HG03460 (cell line): ENCODE data around the gene CTTN.

Experiments used
- ATAC-seq: cut with Tn5 transposase; IDR thresholded peaks from one replicate; pipeline ENCODE4 v1.9.1; 2021; ENCODE audit not compliant: unreplicated experiment

The CTTN gene

DNA sequence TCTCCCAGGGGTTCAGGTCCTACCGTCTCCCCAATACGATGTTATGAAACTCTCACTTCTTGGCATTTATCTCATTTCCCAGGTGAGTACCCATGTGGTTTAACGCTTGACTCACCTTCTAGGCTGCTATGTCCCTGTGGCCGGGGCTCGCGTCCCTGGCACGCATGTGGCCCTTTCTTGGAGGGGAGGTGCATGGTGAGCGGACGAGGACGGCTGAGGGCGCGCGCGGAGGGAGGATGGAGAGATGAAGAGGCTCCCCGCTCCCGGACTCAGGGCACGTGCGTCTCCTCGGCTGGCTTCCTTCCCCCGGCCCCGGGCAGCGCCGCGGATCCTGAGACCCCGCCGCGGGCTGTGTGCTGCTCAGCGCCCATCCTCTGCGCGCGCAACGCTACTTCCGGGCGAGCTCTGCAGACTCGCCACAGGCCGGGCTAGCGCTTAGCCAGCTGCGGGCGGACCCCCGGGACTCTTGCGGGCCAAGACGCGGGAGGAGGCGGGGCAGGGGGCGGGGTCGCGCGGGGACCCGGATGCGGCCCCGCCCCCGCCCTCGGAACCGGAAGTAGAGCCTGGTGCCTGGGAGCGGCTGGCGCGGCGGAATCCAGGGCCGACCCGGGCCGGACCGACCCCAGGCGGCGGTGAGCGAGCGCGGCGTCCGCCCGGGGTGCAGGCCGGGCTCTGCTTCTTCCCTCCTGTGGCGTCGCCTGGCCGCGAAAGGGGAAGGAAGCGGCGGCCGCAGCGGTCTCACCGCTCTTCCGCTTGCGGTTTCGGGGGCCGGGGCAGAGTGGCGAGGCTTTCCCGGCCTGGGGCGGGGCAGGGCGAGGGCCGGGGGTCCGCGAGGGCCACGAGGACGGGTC, at the start of gene CTTN:
CTTN (plus strand) TSS at position 547 of the 851 bp plus-strand sequence. CDS start 8,769 bp downstream, outside the sequence.
- peak; percentile 46 for ATAC-seq

DNA sequence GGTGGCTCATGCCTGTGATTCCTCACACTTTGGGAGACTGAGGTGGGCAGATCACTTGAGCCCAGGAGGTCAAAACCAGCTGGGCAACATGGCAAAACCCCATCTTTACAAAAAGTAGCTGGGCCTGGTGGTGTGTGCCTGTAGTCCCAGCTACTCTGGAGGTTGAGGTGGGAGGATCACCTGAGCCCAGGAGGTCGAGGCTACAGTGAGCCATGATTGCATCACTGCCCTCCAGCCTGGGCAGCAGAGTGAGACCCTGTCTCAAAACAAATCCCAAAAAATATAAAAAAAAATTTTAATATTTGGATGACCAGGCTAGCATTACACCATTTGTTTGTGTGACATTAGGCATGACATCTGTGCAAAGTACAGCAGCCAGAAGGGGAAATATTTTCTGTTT, 49.7 kb upstream of the CTTN start:
- ATAC-seq: no peak

DNA sequence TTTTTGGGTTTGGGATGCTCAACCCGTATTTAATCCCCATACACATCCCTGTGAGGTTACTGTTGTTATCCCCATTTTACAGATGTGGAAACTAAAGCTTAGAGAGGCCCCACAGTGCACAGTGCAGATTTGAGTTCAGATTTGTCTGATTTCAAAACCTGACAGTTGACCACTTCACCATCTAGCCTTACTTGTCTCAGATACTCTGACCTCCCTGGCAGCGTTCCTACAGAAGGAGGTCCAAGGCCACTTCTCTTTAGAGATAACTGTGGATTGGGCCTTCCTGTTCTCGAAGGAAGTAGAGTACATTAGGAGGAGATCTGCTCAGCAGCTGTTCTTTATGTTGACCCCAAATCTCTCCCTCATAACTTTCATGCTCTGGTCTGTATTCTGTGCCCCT, 46.7 kb upstream of the CTTN start:
- no peak for ATAC-seq

DNA sequence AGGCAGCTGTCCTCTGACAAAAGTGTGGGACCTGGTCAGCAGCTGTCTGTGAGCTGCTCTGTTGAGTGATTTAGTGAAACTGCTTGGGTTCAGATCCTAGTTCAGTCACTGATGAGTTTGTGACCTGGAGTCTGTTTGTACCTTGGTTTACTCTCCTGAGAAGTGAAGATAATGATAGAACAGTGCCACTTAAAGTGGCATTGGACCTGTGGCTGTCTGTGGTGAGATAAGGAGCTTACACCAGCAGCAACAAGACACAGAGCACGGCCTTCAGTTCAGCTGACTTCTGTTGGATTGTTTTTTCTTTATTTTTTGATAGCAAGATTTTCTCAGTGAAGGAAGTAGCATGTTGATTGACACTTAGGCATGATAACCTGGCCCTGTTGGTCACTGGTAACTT, 46.2 kb upstream of the CTTN start:
- ATAC-seq: no peak

DNA sequence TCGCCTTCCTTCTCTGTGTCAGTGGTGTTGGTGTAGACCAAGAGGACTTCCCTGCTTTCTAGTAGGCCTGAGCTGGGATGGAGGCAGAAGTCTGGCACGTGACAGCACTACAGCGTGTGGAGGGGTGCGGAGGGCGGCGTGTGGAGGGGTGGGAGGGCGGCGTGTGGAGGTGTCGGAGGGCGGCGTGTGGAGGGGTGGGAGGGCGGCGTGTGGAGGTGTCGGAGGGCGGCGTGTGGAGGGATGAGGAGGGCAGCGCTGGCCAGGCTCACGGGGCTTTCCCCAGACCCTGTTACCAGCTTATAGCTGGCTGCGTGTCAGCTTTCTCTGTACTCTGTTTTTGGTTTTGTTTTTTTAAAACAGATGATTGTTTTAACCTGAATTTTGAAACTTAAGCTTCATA, 45.7 kb upstream of the CTTN start:
- ATAC-seq: no peak

DNA sequence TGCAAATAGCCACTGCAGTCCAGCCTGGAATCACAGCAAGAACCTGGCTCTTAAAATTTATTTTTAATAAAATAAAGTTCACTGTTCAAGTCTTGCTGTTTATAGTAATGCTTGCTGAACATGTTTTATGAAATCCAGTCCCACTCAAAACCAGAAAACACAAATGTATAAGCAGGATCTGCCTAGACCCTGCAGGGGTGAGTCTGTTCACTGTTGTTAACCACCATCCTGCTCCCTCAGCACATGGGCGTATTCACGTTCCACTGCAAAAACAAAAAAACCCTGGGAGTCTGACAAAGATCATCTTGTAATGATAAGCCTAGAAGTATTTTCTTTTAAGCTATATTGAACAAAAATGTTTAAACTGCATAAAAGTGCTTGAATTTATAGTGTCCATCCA, 45.0 kb upstream of the CTTN start:
- ATAC-seq: no peak

DNA sequence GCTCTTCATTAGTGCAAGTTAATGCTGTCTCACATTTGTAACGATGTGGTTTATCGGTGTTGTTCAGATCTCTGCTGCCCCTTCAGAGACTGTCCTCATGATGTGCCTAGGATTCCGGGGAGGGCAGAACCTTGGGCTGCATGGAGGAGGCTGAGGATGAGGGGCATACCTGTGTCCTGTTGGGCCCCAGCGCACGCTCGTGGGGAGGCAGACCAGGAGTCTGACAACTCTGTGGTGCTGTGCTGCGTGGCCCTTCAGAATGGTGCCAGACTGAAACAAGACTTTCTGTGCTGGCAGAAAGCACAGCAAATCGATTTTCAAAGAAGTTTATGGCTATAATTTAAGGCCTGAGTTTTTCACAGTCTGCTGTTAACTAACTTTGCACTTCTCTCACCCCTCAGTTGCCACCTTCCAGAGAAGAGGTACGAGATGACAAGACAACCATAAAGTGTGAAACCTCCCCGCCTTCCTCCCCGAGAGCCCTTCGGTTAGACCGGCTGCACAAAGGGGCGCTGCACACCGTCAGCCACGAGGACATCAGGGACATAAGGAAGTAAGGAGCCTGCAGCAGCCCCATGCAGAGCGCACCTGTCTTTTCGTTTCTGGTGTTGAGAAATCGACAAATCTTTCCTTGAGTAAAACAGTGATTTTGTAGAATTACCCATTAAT, 44.3 kb upstream of the CTTN start:
- no peak for ATAC-seq

DNA sequence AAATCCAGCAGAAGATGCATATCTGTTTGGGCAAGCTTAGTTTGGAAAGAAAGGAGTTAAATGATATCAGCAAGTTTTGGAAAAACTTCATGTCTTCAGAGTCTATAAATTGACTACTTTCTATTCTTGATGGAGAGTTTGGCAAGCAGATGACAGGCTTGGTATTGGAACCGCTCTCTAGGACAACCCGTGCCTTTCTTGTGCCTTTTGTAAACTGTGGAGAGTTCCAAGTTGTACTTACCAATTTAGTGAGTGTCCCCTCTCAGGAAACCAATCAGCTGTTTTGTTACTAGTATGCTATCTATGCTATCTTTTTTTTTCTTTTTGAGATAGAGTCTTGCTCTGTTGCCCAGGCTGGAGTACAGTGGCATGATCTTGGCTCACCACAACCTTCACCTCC, 43.7 kb upstream of the CTTN start:
- ATAC-seq: no peak

DNA sequence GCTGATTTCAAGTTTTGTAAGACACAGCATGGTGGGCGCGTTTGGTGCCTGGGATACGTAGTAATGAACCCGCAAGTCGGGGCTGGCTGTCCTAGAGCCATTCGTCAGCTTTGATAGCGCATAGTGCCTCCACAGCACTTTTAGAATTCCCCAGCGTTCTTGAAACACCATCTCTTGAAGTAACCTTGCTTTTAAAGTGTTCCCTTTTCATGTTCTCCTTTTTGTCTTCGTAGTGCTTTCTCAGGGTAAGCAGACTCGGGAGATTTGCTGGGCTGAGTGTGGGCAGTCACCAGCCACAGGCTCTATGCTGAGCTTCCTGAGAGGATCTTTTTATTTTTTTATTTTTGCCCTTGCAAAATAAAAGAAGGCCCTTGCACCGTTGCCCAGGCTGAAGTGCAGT, 39.6 kb upstream of the CTTN start:
- ATAC-seq: no peak

DNA sequence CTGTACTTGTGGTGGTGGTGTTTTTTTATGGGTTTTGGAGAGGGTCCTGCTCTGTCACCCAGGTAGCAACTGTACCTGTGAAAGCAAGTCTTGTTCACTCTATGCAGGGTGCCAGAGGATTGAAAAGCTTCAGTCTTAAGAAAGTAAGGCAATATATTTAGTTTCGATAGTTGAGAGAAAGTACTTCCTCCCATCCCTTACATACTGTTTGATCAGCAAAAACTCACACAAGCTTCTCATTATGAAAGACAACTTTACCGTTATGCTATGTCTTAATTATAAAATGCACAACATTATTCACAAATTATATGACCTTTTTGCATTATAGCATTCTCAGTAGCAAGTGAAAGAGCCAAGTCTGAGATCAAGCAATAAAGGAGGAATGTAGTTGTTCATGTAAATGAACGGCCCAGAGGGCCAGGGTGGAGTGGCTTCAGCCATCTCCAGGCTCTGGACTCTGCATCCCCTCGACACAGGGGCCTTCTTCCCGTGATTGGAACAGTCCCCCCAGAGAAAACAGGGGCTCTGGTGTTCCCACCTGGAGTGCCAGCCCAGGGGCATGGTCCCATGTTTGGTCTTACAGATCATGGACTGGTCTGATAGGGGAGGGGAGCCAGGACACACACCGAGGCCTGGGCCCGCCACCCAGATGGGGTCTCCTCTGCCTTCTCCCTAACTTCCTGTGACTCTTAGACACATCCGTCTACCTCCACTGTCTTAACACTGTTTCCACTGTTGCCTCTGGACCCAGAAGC, 38.7 kb upstream of the CTTN start:
- ATAC-seq: no peak

DNA sequence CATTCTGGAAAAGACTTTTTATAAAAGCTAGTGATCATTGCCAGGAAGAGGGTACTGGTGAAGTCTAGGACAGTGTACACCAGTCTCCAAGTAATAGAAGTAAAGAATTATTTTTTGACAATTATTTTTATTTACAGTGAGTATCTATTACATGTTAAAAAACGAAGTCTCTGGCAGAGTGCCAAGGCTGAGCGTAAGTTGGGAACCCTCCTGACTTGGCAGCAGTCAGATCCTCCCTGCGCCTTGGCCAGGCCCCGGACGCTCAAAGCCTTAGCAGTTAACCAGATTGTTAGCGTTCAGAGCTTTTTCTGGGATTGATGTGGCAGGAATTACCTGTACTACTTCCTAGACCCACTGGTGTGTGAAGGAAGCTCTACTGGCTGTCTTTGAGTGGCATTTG, 38.1 kb upstream of the CTTN start:
- no peak for ATAC-seq

DNA sequence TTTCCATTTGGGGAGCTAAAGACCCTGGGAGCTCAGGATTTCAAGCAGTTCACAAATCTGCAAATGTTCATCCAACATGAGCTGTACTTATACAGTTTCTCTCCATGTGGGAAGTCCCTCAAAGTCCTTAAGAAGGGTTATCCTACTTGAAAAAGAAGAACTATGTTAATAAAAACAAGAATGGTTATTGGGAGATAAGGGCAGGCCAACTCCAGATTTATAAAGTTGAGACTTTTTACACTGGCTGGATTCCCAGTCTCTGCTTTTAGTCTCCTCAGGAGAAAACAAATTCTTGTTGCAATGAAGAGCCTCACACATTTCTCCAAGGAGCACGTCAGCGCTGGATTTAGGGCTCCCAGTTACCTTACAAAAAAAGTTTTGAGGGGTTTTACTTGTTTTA, 34.2 kb upstream of the CTTN start:
- no peak for ATAC-seq

DNA sequence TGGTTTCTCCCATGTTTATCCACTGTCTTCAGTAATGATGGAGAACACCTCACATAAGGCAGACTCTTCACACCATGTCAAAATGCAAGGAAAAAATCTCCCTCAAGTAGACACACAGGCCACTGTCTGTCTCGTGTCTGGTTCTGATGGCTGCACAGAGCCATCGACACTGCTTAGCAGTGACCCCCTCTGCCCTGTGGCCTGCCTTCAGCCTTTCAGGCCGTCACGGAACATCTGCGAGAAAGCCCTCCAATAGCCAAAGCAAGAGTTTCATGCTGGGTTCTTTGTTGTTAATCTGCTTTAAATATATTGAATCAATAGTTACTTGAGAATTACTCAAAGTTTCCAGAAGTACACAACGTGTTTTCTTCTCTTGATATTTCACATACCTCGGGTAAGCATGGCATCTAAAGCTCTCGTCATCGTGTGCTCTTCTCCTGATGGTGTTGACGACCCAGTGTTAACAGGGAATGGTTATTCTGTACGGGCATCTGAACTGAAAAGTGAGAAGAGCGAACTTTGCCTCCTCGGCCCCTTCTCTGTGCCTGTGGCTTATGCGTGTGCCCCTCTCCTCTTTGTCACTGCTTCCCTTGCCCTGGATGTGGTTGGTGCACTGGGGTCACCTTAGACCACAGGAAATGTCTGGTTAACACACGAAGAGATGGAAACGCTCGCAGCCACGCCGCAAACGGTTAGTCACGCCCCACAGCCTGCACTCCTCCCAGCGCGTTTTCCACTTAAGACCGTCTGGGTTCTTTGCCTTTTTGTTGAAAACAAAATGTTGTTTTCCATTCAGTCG, 33.4 kb upstream of the CTTN start:
- ATAC-seq: no peak

DNA sequence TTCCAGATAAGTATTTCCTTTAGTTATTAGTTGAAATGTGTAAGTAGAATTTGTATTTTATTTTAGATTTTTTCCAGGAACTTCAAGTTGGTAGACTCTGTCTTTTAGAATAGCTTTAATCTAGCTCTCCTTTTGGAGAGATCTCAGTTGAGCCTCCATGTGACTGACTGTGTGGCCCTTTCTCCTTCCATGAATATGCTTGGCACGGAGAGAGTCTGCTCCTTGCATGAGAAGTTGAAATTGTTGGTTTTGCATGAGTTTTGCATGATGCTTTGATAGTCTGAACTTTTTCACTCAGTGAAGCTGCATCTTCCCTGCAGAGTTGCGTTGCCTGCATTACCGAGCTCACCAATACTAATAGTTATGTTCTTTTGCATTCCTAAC, 32.8 kb upstream of the CTTN start:
- no peak for ATAC-seq

DNA sequence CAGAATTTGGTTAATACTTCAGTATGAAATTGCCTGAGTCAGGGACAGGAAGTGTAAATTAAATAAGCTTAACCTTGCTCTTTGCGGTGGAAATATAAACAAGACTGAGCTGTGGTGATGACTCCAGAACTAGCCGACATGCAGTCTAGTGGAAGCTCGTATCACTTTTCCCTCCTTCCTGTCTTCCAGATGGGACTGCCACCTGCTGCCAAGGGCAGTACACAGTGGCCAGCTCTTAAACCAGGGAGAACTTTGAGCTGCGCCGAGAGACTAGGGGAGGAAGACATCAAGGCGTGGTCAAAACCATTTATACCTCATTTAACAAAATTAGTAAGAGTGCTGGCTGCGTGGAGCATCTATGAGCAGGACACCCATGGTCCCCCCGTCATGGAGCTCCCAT, 31.3 kb upstream of the CTTN start:
- no peak for ATAC-seq

DNA sequence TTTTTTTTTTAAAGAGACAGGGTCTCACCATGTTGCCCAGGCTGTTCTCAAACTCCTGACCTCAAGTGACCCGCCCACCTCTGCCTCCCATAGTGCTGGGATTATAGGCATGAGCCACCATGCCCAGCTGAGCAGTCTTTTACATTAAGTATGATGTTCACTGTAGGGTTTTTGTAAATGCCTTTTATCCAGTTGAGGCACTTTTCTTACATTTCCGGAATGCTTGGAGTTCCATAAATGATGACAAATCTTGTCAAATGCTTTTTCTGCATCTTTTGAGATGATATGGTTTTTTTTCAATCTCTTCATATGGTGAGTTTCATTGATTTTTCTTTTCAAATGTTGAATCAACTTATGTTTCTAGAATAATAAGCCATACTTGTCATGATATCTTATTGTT, 29.4 kb upstream of the CTTN start:
- no peak for ATAC-seq

DNA sequence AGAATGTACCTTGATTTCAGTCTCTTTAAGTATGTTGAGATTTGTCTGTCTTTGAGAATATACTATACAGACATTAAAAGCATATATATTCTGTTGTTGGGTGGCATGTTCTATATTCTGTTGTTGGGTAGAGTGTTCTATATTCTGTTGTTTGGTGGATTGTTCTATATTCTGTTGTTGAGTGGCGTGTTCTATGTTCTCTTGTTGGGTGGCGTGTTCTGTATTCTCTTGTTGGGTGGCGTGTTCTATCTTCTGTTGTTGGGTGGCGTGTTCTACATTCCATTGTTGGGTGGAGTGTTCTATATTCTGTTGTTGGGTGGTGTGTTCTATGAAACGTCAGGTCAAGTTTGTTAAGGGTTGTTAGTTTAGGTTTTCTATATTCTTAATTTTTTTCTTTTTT, 27.1 kb upstream of the CTTN start:
- ATAC-seq: no peak

DNA sequence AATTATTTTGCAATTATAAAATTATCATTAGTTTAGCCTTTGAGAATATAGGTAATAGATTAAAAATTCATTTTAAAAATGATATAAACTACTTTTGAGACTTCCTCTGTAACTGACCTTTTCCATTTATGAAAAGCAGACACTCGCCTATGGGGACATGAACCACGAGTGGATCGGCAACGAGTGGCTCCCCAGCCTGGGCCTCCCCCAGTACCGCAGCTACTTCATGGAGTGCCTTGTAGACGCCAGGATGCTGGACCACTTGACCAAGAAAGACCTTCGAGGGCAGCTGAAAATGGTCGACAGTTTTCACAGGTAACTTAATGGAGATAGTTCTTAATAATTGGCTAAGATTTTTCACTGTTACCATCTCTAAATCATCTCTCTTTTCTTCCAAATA, 26.3 kb upstream of the CTTN start:
- ATAC-seq: no peak

DNA sequence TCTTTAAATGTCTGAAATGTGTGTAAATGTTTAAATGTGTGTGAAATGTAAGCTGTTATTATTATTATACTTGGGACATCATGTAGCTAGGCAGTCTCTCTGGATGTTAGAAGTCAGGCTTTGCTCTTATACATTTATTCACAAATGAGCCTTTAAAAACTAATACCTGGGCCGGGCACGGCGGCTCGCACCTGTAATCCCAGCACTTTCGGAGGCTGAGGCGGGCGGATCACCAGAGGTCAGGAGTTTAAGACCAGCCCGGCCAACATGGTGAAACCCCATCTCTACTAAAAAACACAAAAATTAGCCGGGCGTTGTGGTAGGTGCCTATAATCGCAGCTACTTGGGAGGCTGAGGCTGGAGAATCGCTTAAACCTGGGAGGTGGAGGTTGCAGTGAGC, 21.7 kb upstream of the CTTN start:
- ATAC-seq: no peak

DNA sequence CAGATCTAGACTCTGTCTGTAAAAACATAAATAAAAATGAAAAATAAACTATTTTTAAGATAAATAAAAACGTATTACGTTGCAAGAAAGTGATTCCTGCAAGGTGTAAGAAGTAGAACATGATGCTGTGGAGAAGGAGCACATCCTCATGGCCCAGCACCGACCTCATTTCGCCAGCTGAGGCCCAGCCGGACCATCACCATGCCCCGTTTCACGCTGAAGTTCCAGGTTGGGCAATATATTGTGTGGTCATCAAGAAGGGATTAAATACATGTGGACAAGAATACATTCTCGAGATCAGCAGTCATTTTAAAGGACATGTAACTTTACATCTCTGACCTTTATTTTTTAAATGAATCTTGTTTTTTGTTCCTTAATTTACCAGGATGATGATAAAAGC, 20.7 kb upstream of the CTTN start:
- no peak for ATAC-seq

DNA sequence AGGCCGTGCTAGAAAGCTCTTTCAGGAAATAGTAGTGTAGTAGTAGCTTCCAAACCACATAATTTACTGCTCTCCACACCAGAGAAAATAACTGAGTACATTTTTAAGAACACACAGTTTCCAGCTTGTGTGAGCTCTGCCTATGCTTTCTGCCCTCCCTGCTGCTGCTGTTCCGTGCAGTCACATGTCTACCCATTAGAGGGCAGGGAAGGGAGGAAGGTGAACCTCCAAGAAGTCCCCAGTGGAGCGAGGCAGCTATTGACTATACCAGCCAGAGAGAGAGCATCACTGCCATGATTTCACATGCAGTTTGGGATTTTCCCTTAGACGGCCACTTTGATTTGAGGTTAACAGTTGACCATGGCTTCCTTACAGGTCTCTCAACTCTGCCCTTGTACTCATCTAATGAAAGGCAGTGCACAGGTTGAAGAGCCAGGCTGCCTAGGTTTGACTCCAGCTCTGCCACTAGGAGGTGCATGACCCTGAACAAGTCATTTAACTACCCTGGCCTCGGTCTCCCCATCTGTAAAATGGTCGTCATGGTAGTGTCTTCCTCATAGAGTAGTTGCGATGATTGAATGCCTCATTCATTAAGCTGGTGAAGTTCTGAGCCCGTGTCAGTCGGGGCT, 19.7 kb upstream of the CTTN start:
- ATAC-seq: no peak
